HG02623 (cell line): ENCODE data around the gene DSCAML1.

Experiments
- ATAC-seq: cut with Tn5 transposase; IDR thresholded peaks from one replicate; pipeline ENCODE4 v1.9.1; 2021; ENCODE audit warnings: moderate library complexity; ENCODE audit not compliant: unreplicated experiment

Gene DSCAML1

DNA sequence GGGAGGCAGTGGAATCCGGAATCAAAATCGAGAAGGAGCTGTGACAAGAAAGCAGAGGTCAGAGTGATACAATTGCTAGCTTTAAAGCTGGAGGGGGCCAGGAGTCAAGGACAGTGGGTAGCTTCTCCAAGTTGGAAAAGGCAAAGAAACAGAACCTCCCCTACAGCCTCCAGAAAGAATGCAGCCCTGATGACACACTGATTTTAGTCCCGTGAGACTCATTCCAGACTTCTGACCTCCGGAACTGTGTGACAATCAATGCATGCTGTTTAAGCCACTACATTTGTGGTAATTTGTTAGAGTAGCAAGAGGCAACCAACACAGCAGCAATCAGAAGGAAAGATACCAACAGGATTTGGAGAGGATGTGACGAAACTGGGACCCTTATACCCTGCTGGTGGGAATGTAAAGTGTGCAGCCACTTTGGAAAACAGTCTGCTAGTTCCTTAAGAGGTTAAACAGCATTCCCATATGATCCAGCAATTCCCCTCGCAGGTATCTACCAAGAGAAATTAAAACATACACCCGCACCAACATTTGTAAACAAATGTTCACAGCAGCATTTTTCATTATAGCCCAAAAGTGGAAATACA lies 66.7 kb downstream of the DSCAML1 start:
- no peak for ATAC-seq

DNA sequence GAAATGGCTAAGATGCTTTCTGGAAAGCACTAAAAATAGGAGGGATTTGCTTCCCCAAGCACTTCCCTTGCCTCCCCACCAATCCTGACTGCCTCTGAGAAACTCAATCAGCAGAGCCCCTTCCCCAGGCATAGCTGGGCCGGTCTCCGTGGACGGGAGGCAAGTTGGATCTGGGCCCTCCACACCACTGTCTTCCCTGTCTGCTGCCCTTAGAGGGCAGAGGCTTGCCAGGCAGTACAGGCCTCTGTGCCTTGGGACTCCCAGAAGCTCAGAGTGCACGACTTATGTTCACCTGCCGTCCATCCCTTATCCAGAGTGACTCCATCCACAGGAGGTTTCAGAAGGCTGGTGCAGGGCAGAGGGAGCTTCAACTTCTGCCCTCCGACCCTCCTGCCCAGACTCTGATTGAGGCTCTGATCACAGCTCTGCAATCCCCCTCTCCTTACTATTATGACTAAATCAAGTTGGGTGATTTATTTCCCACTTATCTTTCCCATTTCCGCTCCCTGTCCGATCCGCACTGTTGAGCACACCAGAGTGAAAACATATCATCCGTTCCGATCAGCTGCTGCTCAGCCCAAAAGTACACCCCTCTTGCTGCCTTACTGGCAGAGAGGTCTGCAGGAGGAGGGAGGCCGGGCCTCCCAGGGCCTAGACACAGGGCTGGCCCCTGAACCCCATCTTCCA lies 71.8 kb downstream of the DSCAML1 start:
- ATAC-seq: no peak

DNA sequence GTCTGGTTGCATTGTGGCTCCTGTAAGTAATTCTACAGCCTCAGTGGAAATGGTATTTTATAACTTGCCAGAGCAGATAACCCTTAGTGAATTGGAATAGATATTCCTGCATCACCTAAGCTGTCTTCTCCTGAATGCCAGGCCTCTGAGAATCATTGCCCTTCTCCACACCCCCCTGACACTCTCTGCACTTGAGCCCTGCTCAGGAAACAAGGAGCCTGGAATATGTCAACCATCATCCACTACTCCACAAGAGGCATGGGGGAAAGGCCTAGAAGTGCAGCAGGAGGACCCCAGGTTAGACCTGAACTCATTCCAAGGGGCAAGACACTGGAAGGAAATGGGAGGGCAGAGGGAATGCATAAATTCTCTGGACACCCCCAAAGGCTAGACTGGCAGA lies 72.4 kb downstream of the DSCAML1 start:
- ATAC-seq: no peak

DNA sequence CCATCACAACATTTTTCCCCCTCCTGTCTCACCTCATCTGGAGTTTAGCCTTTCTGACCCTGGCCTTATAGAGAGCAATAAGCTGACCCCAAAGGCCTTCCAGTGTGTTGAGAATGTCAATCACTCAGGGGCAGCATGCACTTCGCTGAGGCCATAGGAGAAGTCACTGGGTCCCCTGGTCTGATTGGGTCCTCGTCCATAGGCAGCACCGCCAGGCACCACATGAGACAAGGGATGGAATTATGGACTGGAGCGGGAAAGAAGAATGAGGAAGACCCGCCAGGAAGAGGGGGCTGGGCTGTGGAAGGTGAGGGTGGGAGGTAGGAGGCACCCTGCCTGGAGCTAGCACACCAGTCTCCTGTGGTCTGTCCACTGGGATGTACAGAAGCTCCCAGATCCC lies 72.9 kb downstream of the DSCAML1 start:
- ATAC-seq: no peak

DNA sequence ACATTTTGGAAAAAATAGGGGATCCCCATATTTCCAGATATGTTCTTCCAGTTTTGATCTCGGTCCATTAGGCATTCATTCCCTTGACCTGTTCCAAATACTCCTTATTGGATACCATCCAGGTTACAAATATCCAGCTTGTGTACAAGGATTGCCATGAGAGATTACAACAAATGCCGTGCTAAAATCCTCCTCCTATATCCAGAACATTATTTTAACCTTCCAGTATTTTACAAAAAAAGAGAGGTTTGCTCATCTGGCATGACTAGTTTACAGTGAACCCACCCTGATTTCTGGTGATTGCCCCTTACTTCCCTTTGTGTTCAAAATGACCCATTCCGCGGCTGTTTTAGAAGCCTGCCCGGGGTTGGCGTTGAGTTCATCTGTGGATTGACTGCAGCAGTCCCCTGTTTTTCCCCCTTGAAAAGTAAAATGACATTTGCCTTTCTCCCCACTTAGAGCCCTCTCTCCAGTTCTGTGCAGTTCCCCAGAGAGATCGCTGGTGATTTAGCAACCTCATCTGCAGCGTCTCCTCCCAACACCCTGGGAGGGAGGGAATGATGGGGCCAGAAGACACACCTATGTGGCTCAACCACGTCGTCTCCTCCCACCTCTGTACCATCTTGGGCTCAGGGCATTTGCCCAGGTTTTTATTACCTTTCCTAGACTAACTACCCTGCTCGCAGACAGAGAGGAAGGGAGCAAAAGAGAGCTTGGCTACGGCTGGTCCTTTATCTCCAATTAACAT lies 73.6 kb downstream of the DSCAML1 start:
- no peak for ATAC-seq

DNA sequence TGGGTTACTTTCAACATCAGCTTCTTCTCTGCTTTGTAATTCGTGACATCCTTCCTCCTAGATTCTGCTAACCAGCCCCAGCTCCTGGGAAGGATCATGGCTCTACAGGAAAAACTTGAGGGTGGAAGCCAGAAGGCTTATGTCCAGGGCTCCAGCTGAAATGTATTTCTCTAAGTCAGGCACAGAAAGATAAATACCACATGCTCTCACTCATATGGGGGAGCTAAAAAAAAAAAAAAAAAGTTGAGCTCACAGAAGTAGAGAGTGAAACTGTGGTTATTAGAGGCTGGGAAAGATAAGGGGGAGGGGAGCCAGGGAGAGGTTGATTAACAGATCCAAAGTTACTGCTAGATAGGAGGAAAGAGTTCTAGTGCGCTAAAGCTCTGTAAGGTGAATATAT lies 74.9 kb downstream of the DSCAML1 start:
- ATAC-seq: no peak

DNA sequence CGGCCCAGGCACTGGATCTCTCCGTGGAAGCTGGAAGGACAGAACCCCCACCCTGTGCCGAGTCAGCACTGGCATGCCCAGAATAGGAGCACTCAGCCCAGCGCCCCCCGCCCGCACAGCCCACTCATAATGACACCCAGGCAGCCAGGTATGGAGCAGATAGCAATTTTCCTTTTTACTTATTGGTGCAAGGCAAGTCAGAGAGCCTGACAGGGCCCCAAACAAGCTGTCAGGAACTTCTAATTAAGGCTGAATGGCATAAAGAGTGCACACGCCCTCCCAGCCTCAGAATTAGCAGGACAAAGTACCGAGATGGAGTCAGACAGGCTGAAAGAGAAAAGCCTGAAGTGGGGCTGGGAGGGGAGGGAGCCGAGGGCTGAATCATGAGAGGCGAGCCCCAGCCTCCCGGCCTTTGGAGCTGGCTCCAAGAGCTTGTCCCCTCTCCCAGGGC lies 76.9 kb downstream of the DSCAML1 start:
- no peak for ATAC-seq

DNA sequence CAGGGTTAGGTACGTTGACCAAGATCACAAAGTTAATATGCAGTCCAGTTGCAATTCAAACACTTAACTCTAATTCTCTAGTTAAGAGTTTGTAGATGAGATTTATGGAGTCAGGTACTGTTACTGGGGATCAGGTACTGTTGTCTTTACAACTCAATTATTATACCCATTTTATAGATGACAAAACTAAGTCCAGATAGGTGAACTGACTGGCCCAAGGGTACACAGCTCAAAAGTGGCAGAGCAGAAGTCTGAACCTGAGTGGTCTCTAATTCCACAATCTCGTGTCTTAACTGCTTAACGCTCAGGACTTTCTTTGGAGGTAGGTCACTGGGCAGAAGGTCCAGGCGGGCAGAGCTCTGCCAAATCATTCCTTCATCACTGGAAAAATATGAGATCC lies 77.5 kb downstream of the DSCAML1 start:
- no peak for ATAC-seq

DNA sequence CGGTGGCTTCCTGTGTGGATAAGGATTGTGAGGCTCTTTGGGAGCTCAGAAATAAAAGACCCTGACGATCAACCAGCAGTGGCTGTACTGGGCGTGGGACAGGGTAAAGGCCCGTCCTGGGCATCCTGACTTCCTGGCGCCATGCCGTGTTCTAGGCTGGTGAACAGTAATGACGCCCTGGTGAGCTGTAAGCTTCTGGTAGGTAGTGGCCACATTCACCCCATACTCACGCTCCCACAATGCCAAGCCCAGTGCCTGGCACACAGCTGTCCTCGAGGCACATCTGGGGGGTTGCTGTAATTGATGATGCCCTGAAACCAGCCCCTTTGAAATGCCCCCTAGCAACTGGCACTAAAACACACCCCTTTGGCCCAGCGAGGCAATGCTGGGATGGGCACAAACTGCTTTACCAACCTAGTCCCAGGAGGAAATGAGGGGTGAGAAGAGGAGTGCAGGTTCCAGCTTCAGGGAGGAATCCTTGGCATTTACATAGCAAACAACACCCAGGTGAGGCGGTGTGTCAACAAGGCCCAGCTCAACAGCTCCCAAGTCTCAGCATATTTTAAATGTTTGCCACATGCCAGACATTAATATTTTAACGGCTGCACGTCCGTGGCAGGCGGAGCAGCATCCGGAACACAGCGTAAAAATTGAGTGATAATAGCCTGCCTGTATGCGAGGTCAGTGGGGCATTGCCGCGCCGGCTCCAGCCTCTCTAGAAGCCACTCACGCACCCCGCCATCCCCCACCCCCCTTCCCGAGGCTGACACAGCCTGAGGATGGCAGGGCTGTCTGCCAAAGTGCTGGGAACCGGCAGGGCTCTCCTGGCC lies 79.3 kb downstream of the DSCAML1 start:
- ATAC-seq: no peak

DNA sequence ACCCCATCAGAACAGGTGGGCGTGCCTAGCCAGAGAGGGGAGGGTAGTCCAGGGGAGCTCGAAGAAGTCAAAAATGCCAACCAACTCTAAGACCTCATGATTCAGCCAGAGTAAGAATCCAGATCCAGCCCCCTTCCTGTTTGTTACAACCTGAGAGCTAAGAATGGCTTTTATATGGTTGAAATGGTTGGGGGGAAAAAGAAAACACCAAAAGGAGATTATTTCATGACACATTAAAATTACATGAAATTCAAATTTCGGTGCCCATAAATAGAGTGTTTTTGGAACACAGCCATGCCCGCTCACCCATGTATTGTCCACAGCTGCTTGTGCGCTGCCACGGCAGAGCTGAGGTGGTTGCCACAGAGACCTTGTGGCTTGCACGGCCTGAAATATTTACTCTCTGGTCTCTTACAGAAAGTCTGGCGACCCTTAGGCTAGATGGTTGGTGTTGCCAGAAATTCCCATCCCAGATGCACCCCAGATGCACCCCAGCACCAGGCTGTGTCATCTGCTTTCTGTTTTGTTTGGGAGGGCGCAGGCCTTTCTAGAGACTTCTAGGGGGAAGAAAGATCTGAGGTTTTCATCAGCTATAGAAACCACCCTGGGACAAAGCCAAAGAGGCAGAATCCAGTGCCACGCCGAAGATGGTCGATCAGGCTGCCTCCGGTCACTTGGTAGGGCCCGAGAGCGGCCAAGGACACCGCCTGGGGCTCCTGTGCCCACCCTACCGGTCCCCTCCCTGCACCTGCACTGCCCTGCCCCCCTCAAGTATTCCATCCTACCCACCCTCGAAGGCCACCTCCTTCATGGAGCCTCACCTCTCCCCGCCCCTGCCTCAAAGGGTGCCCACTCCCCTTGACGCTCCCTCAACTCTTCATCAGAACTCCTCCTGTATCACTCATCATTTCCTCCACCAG lies 80.2 kb downstream of the DSCAML1 start:
- no peak for ATAC-seq

DNA sequence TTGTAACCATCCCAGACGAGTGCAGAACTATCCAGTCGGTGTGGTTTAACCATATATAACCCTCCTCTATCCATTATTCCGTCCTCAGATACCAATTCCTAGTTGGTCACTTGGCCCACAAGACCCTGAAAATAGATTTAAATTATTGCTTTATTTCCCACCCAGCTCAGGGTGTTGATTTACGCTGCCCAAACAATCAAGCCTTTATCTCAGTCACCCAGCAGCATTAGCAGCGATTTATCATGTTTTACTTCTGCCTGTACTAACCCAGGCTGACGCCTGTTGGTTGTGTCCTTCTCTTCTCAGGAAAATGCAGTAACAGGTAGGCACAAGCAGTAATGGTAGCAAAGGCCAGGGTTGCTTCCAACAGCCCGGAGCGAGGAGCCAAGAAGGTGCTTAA lies 81.2 kb downstream of the DSCAML1 start:
- ATAC-seq: no peak

DNA sequence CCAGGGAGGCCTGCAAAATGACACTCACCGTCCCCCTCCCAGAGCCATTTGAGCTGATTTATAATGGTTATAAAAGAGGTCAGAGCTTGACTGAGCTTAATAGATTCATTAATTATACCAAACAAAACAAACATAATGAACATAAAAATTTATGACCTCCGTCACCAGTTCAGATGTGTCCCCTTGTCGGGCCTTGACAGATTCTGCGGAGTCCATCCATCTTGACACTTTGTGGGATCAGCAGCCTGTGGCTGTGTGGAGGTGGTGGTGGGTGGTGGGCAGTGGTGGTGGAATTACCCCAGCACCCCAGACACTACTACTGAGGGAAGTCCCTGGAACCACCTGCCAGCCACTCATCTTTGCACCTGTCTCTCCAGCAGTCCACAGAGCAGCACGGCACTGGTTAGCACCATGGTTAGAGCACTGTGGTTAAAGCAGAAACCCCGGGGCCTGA lies 83.5 kb downstream of the DSCAML1 start:
- no peak for ATAC-seq

DNA sequence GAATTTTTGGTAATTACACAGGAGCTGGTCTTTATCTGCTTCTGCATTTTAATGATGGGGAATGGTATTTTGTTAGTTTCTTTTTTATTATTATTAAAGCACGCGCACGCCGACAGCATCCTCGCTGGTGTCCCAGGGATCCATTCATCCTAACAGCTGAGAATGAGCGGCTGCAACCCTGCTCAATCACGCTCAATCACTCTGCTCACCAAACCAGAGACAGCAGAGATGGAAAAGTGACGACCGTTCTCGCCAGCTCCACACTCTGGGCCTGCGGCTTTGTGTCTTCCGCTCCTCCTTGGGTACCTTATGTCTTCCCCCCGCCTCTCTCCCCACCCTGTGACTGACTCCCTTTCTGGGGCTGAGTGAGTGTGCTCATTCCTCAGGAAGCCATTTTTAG lies 84.5 kb downstream of the DSCAML1 start:
- no peak for ATAC-seq

DNA sequence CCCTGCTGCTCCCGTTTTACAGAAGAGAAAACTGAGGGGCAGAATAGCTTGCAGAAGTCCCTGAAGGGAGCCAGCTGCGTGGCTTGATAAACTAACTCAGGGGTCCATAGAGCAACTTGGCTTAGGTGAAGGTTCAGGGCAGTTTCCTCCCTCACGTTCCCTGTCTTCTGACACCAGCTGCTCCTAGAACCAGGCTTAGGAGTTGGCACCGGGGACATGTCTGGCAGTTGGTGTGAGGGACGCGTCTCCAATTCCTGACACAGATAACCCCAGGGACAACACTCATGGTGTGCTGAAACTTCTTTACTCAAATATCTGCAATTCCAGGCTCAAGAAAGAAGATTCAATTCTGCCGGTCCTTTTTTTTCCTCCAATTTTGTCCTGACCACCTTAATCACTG lies 85.7 kb downstream of the DSCAML1 start:
- no peak for ATAC-seq

DNA sequence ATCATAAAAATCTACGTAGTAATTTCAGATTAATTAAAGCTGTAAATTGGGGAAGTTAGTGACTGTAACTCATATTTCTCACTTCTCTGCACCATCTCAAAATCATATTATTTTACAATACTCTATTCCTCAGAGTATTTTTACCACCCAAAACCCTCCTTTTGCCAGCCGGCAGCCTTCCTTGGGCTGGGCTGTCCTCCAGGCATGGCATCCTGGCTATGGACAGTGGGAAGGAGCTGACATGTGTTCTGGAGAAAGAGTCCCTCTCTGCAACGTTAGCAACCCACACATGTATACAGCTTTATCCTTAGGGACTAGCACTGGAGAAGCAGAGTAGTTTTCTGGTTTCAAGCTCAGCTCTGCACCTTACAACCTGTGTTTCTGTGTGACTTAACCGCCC lies 86.8 kb downstream of the DSCAML1 start:
- ATAC-seq: no peak

DNA sequence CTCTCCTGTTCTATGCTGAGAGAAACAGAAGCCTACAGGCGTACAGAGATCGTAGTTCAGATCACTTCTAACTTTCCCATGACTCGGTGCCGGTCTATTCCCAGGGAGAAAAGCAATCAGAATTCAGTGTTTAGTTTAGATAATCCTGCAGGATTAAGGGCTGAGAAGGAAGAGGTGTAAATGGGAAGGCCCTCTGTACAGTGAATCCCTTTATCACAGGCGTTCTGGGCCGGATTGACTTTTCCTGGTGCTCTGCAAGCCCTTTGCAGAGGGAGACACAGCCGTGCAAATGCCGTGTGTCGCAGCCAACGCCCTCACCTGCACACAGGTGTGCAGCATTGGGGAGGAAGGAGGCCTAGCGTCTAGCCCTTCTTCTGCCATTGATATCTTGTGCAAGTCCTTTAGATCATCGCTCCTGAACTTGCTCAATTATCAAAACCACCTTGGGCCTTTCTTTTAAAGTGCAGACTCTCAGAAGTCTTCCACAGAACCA lies 90.6 kb downstream of the DSCAML1 start:
- ATAC-seq: no peak

DNA sequence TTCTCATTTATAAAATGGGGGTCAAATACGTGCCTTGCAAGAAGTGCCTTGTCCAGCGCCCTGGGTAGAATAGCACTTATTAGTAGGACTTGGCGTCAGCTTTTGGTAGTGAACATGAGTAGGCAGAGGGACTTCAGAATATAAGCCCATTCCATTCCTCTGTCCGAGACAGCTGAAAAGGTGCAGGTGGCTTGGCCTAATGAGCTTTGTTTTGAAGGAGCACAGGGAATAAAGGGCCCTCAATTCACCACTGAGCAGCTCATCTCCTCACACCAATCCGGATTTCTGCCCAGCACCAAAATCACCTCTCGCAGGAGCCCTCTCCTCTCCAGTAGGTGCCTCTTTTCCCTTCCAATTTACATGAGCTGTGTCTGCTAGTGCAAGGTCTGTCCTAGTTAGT lies 91.2 kb downstream of the DSCAML1 start:
- no peak for ATAC-seq

DNA sequence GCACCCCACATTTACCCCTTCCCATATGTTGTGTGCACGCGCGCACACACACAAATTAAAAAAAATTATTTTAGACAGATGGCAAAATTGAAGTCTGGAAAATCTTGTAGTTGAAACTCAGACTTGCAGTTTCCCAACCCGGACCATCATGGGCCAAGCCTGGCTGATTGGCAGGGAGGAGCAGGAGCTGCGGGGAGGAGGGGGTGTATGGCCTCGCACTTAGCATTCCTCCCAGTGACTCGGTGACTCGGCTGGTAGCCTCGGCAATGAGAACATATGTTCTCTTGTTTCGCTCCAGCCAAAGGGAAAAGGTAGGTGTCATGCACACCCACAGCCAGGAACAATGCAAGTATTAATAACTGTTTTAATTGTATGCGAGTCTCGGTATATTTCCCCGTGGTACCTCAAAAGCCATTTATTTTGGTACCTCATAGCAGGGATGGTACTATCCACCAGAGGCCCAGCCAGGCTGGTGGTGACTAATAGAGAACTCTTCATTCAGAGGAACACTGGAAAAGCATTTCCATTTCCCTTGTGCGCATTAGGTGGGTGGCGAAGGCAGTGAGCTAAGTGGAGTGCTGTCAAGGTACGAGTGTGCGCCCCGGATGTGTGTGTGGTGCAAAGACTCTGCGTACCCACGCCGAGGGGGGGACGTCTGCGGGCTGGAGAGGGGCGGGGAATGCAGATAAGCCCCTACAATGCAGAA lies 92.5 kb downstream of the DSCAML1 start:
- no peak for ATAC-seq

DNA sequence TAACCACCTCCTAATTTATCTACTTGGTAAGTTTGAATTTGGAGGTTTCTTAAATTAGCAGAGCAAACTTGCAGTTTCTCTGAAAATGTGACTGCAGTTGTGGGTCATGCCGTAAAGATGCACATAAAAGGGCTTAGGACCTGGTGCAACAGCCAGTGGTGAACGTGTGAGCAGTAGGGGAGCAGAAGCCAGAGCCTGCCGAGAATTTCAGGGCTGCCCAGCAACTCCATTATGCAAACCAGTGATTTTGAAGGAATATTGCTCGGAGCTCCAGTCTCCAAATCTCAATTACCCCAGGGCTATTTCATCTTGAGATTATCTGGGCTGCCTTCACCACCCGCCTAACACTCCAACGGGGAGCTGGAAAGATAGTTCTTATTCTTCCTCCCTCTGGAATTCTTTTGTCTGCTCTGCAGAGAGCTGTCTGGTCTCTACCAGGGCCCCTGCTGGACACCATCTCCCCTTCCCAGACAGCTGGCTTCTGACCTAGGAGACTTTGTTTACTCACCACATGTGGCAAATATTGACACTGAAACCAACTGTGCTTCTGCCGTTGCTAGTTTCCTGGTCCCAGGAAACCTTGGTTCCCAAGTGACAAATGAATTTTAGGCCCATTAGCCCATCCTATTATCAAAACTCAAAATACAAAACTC lies 93.9 kb downstream of the DSCAML1 start:
- ATAC-seq: no peak
